ENCODE data around the gene RAP1B. TPM values are rescaled to one million over a fixed set of nuclear protein-coding genes. Genes with fewer than 3 reads are reported as not detected.
"Not testable (repeated sequence)": the region's sequence is repeated elsewhere in the genome, so short reads cannot be mapped to it uniquely, and the experiment has no call there.

Gene RAP1B
- total RNA-seq, 1 donor from 2014 or later: 142 TPM

DNA sequence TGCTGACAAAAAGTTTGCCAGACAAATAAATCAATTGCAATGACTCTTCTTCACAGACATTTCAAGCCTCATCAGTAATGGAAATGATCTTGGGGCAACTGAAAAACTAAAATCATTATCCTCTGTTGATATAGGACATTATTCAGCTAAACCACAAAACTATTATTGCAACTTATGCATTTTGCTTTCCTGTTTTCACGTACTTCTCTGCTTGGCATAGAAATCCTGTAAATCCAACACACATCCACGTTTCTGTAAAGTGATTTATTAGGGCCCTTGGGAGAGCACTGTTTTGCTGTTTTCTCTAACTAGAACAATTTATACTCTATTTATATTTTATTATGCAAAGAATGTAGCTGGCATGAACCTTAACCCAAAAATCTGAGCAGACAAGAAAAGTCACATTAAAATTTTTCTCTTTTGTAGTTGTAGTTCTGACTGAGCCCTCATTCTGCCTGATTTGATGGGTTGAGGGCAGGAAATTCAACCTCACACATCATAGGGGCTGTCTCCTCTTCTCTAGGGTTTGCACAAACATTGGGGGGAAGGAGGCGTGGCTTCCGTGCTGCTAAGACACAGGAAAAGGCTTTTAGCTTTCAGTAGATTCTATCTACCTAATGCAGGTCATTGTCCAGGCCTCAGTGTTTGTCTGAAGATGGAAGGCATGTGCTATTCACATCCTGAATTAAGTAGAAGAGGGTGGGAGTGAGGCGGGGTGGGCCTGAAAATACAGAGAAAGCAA lies 64.6 kb downstream of the RAP1B start:
- TF ChIP-seq, protein P1, sequence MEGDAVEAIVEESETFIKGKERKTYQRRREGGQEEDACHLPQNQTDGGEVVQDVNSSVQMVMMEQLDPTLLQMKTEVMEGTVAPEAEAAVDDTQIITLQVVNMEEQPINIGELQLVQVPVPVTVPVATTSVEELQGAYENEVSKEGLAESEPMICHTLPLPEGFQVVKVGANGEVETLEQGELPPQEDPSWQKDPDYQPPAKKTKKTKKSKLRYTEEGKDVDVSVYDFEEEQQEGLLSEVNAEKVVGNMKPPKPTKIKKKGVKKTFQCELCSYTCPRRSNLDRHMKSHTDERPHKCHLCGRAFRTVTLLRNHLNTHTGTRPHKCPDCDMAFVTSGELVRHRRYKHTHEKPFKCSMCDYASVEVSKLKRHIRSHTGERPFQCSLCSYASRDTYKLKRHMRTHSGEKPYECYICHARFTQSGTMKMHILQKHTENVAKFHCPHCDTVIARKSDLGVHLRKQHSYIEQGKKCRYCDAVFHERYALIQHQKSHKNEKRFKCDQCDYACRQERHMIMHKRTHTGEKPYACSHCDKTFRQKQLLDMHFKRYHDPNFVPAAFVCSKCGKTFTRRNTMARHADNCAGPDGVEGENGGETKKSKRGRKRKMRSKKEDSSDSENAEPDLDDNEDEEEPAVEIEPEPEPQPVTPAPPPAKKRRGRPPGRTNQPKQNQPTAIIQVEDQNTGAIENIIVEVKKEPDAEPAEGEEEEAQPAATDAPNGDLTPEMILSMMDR (IDR thresholded peaks at IDR 0.05): no peak
- no peaks in the 10 kb centered on the region for H3K27me3 Mint-ChIP-seq
- no peak overlapping the region for H3K4me3 Mint-ChIP-seq
- DNase-seq (no peak), ATAC-seq (ENCODE audit: low read depth) (no peak)
- H3K36me3 Mint-ChIP-seq (ENCODE audit: low read depth): no peaks in the 10 kb centered on the region
- intact Hi-C loops (cut with micrococcal nuclease): no loop called here
- CTCF ChIA-PET: no interaction called here
- H3K4me1 Mint-ChIP-seq: peaks cover 3% of the 10 kb centered on the region
- POLR2A ChIA-PET: no interaction called here
- H3K9me3 Mint-ChIP-seq: no peaks in the 10 kb centered on the region
- H3K27ac Mint-ChIP-seq: no peak overlapping the region

DNA sequence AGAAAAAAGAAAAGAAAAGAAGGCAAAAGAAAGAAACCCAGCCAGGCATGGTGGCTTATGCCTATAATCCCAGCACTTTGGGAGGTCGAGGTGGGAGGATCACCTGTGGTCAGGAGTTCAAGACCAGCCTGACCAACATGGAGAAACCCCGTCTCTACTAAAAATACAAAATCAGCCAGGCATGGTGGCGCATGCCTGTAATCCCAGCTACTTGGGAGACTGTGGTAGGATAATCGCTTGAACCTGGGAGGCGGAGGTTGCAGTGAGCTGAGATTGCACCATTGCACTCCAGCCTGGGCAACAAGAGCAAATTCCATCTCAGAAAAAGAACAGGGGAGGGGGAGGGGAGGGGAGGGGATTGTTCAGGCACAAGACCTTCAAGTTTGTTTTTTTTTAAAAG lies 66.2 kb downstream of the RAP1B start:
- H3K9me3 Mint-ChIP-seq; CTCF ChIA-PET; intact Hi-C loops (cut with micrococcal nuclease); H3K36me3 Mint-ChIP-seq (ENCODE audit: low read depth); DNase-seq; ATAC-seq (ENCODE audit: low read depth); H3K4me1 Mint-ChIP-seq; H3K27me3 Mint-ChIP-seq; H3K27ac Mint-ChIP-seq; H3K4me3 Mint-ChIP-seq: not testable (repeated sequence)
- POLR2A ChIA-PET: interaction anchor here (0.6 kb wide), 1 partner anchor 33 kb away, joined by 3 read pairs; no protein-coding TSS in a partner anchor

DNA sequence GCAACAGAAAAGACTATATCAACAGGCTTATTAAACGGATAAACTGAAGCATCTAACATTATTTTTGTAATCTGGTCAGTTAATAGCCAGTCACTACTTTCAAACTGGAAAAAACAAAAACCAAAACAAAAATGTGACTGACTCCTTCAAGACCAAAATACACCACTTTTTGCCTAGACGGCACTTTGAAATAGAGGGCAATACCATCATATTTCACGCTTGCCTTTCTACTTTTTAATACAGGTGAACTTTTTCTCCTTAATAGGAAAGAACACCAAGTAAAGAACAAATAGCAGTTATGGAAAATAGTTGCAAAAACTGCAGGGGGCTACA lies 75.5 kb downstream of the RAP1B start:
- DNase-seq (no peak), ATAC-seq (ENCODE audit: low read depth) (no peak)
- Mint-ChIP-seq H3K9me3 (no peaks in the 10 kb centered on the region), H3K27me3 (no peaks in the 10 kb centered on the region), H3K4me3 (peak overlapping the region; percentile 98), H3K27ac (peak overlapping the region; percentile 97), H3K36me3 (ENCODE audit: low read depth) (peaks cover 22% of the 10 kb centered on the region), H3K4me1 (peaks cover 33% of the 10 kb centered on the region)
- ChIA-PET POLR2A (interaction anchor here (0.5 to 2.1 kb wide), 9 partner anchors 60 to 1417 kb away, joined by 3 to 14 read pairs (median 4); partner anchors contain the start of genes CAND1, MDM1, MDM2 and RAP1B), CTCF (interaction anchor here (1.7 kb wide), 1 partner anchor 328 kb away, joined by 5 read pairs; no protein-coding TSS in a partner anchor)
- intact Hi-C loops (cut with micrococcal nuclease): loop anchor here (1.0 to 5.0 kb wide), 6 partner anchors 60 to 463 kb away; partner anchors contain the start of genes MDM1, RAP1B and SLC35E3
- TF ChIP-seq, protein P1 (IDR thresholded peaks at IDR 0.05): no peak

DNA sequence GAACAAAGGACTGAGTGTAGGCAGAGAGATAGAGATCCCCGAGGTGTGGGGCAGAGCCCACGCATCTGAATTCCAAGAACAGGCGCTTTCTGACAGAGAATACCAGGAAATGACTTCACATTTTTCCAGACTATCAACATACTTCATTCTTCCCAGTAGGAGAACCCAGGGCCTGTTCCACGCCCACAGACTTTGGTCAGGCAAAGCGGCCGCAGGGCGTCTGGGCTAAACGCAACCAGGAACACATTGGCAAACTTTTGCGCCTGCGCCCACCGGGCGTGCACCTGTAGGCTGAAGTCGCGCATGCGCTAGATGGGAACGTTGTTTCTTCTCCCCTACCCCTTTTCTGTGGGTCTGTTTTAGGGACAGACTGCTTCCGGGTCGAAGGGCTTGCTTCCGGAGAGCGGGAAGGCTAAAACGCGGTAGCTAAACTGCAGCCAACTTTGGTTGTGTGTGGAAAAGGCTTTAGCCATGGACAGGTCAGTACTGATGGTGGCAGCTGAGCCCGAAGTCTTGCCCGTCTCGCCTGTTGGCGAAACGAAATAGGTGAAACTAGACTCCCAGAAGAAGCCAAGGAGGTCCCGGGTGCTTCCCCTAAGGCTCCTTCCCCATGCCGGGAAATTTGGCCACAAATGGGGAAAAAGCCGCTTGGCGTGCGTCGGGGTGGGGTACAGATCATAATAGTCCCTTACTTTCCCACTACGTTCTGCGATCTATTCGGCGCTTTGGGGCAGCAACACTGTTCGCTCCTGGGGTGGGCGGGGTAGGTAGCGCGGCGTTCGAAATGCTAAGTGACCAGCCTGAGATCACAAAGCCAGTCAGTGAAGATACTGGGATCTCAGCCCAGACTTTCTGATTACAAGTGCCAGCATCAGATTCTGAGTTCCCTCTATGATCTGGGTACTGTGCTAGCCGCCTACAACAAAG lies 76.2 kb downstream of the RAP1B start, which contains the start of gene NUP107:
Gene NUP107, plus strand, starts transcription at position 384 of the 927 bp plus-strand sequence. Its CDS starts 88 bp downstream, at position 472.
- ATAC-seq (ENCODE audit: low read depth): peak; percentile 97
- ChIA-PET POLR2A (interaction anchor here (0.5 to 2.1 kb wide), 12 partner anchors 60 to 1418 kb away, joined by 3 to 14 read pairs (median 3); partner anchors contain the start of genes CAND1, MDM1, MDM2 and RAP1B), CTCF (interaction anchor here (1.7 kb wide), 1 partner anchor 328 kb away, joined by 5 read pairs; no protein-coding TSS in a partner anchor)
- Mint-ChIP-seq H3K4me3 (peak within 1 kb of the TSS; percentile 98), H3K36me3 (ENCODE audit: low read depth) (peaks cover 29% of the 10 kb centered on the region), H3K27ac (peak within 1 kb of the TSS; percentile 97), H3K4me1 (peaks cover 33% of the 10 kb centered on the region), H3K9me3 (no peaks in the 10 kb centered on the region), H3K27me3 (no peaks in the 10 kb centered on the region)
- DNase-seq: peak; percentile 93
- TF ChIP-seq, protein P1 (IDR thresholded peaks at IDR 0.05): no peak
- intact Hi-C loops (cut with micrococcal nuclease): loop anchor here (1.0 to 5.0 kb wide), 8 partner anchors 59 to 464 kb away; partner anchors contain the start of genes MDM1, MDM2, RAP1B and SLC35E3

DNA sequence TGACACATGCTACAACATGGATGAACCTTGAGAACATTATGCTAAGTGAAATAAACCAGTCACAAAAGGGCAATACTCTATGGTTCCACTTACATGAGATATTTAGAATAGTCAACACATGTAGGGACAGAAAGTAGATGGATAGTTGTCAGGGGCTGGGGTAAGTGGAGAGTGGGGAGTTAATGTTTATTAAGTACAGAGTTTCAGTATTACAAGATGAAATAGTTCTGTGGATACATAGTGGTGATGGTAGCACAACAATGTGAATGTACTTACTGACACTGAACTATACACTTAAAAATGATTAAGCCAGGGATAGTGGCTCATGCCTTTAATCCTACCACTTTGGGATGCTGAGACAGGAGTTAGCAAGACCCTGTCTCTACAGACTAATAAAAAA lies 84.8 kb downstream of the RAP1B start:
- POLR2A ChIA-PET: no interaction called here
- TF ChIP-seq, protein P1 (IDR thresholded peaks at IDR 0.05): no peak
- intact Hi-C loops (cut with micrococcal nuclease): no loop called here
- H3K27ac Mint-ChIP-seq: no peak overlapping the region
- H3K9me3 Mint-ChIP-seq: no peaks in the 10 kb centered on the region
- CTCF ChIA-PET: no interaction called here
- peaks cover 70% of the 10 kb centered on the region for H3K36me3 Mint-ChIP-seq (ENCODE audit: low read depth)
- DNase-seq (no peak), ATAC-seq (ENCODE audit: low read depth) (no peak)
- no peaks in the 10 kb centered on the region for H3K4me1 Mint-ChIP-seq
- H3K27me3 Mint-ChIP-seq: no peaks in the 10 kb centered on the region
- H3K4me3 Mint-ChIP-seq: no peak overlapping the region

Data from activated B cell treated with CpG ODN at 0.5 μM for 24 hours (primary cell).